Liver (tissue), 9 donors: Measurements from ENCODE around the gene KIF14. TPM values are rescaled to one million over a fixed set of nuclear protein-coding genes. Genes with fewer than 3 reads are reported as not detected.

Experiments used
- DNase-seq: peaks from one replicate; pipeline ENCODE4 v3.0.0-alpha.2; 2017; ENCODE audit warnings: low spot score
- H3K27ac ChIP-seq, 2 donors: one replicate each; pipeline ENCODE4 v1.7.0; 2013; ENCODE audit warnings: inconsistent platforms in 2 of 2, low read length in 2 of 2, control low read depth in 1 of 2, low read depth in 1 of 2, mild to moderate bottlenecking in 1 of 2
- H3K27me3 ChIP-seq, 4 donors: one replicate each; pipeline versions ENCODE4 v1.6.1 to v1.7.0; 2013; ENCODE audit warnings: low read length in 3 of 4, inconsistent platforms in 1 of 4, mild to moderate bottlenecking in 1 of 4, moderate library complexity in 1 of 4; ENCODE audit not compliant: control insufficient read depth in 4 of 4, insufficient read depth in 4 of 4
- H3K36me3 ChIP-seq, 4 donors: one replicate each; pipeline versions ENCODE4 v1.6.1 to v1.7.0; 2013; ENCODE audit warnings: low read length in 3 of 4, mild to moderate bottlenecking in 3 of 4, low read depth in 1 of 4, moderate library complexity in 1 of 4; ENCODE audit not compliant: control insufficient read depth in 4 of 4, insufficient read depth in 3 of 4
- H3K4me1 ChIP-seq, 4 donors: one replicate each; pipeline versions ENCODE4 v1.6.1 to v1.7.0; 2013; ENCODE audit warnings: low read length in 3 of 4, mild to moderate bottlenecking in 3 of 4, moderate library complexity in 1 of 4; ENCODE audit not compliant: control insufficient read depth in 4 of 4, insufficient read depth in 4 of 4
- H3K4me3 ChIP-seq, 3 donors: one replicate each; pipeline versions ENCODE4 v1.6.1 to v1.7.0; 2013; ENCODE audit warnings: low read length in 3 of 3, control low read depth in 1 of 3, low read depth in 1 of 3, mild to moderate bottlenecking in 1 of 3
- H3K9ac ChIP-seq, 2 donors: one replicate each; pipeline ENCODE4 v1.7.0; 2013; ENCODE audit warnings: low read length in 2 of 2, mild to moderate bottlenecking in 2 of 2, moderate library complexity in 2 of 2, control low read depth in 1 of 2, low read depth in 1 of 2
- H3K9me3 ChIP-seq, 4 donors: one replicate each; pipeline versions ENCODE4 v1.6.1 to v1.7.0; 2013; ENCODE audit warnings: low read length in 3 of 4; ENCODE audit not compliant: control insufficient read depth in 4 of 4
- CTCF ChIP-seq: fragments of 150-350 bp; IDR thresholded peaks from 2 replicates; pipeline ENCODE4 v1.5.1; 2017; ENCODE audit warnings: improper control_type of control experiment, low read depth, low read length; ENCODE audit not compliant: missing input control
- EGR1 ChIP-seq, 2 donors: IDR thresholded peaks; 2 replicates each; pipeline ENCODE4 v1.6.1; 2016 to 2018; ENCODE audit warnings: antibody characterized with exemption in 2 of 2, low read depth in 2 of 2
- FOXA1 ChIP-seq: IDR thresholded peaks from 2 replicates; pipeline ENCODE4 v1.6.1; 2016; ENCODE audit warnings: antibody characterized with exemption
- FOXA2 ChIP-seq: IDR thresholded peaks from 2 replicates; pipeline ENCODE4 v1.6.1; 2016; ENCODE audit warnings: antibody characterized with exemption
- GABPA ChIP-seq, 2 donors: IDR thresholded peaks in 1 of 2; conservative IDR thresholded peaks in 1 of 2; 2 replicates each; pipeline ENCODE4 v1.6.1; 2016; ENCODE audit warnings: antibody characterized with exemption in 2 of 2, mild to moderate bottlenecking in 1 of 2, moderate library complexity in 1 of 2
- HNF4A ChIP-seq, 2 donors: conservative IDR thresholded peaks; 2 replicates each; pipeline ENCODE4 v1.6.1; 2016; ENCODE audit warnings: antibody characterized with exemption in 2 of 2, mild to moderate bottlenecking in 2 of 2
- HNF4G ChIP-seq: IDR thresholded peaks from 2 replicates; pipeline ENCODE4 v1.6.1; 2016; ENCODE audit warnings: antibody characterized with exemption
- JUND ChIP-seq, 2 donors: IDR thresholded peaks; 2 replicates each; pipeline ENCODE4 v1.6.1; 2016; ENCODE audit warnings: antibody characterized with exemption in 2 of 2
- NR2F2 ChIP-seq: IDR thresholded peaks from 2 replicates; pipeline ENCODE4 v1.6.1; 2016; ENCODE audit warnings: antibody characterized with exemption
- RAD21 ChIP-seq, 2 donors: IDR thresholded peaks; 2 replicates each; pipeline ENCODE4 v1.6.1; 2016; ENCODE audit warnings: antibody characterized with exemption in 2 of 2, mild to moderate bottlenecking in 2 of 2
- RXRA ChIP-seq, 2 donors: IDR thresholded peaks; 2 replicates each; pipeline ENCODE4 v1.6.1; 2017 to 2018; ENCODE audit warnings: antibody characterized with exemption in 2 of 2, mild to moderate bottlenecking in 1 of 2
- SP1 ChIP-seq: IDR thresholded peaks from 2 replicates; pipeline ENCODE4 v1.6.1; 2018; ENCODE audit warnings: antibody characterized with exemption, mild to moderate bottlenecking
- TAF1 ChIP-seq: conservative IDR thresholded peaks from 2 replicates; pipeline ENCODE4 v1.6.1; 2016; ENCODE audit warnings: antibody characterized with exemption, mild to moderate bottlenecking
- YY1 ChIP-seq: IDR thresholded peaks from 2 replicates; pipeline ENCODE4 v1.6.1; 2016; ENCODE audit warnings: antibody characterized with exemption, mild to moderate bottlenecking
- WGBS: extraction: QIAGEN DNeasy Blood & Tissue Kit; methylation state at CpG from one replicate; pipeline ENCODE4 v1.1.7; 2013; 5-methylcytosine and 5-hydroxymethylcytosine counted together
- polyA plus RNA-seq, 2 donors: library from polyadenylated mRNA; stranded (reverse) in 1 of 2; unstranded in 1 of 2; fragments of 200-250 nt in 1 of 2; fragments of >200 nt in 1 of 2; fragmentation: Nextera tagmentation in 1 of 2; extraction: Ambion mirVana in 1 of 2; gene quantifications; one replicate each; pipeline versions ENCODE4 v1.2.1 to v1.2.3, GENCODE V29; 2013 to 2015
- total RNA-seq, 2 donors: library from RNA; depleted of rRNA; stranded (reverse); fragments of >200 nt; gene quantifications; one replicate each; pipeline ENCODE4 v1.2.3, GENCODE V29; 2014
- TF ChIP-seq, protein P1 (sequence below): IDR thresholded peaks from 2 replicates; pipeline ENCODE4 v1.6.1; 2016; ENCODE audit warnings: antibody characterized with exemption, mild to moderate bottlenecking
- TF ChIP-seq, protein P2 (sequence below): IDR thresholded peaks from 2 replicates; pipeline ENCODE4 v1.6.1; 2016; ENCODE audit warnings: antibody characterized with exemption
- TF ChIP-seq, protein P3 (sequence below): IDR thresholded peaks from 2 replicates; pipeline ENCODE4 v1.6.1; 2016; ENCODE audit warnings: antibody characterized with exemption
- TF ChIP-seq, protein P4 (sequence below): IDR thresholded peaks from 2 replicates; pipeline ENCODE4 v1.6.1; 2016; ENCODE audit warnings: antibody characterized with exemption
- donor health status: healthy.
- donor health status: healthy.
- donor health status: healthy.
- donor health status: healthy.
- donor health status: healthy.

Gene KIF14
- total and polyA plus RNA-seq, 4 donors, result 0.13 to 8.8 (median 0.22) TPM

DNA sequence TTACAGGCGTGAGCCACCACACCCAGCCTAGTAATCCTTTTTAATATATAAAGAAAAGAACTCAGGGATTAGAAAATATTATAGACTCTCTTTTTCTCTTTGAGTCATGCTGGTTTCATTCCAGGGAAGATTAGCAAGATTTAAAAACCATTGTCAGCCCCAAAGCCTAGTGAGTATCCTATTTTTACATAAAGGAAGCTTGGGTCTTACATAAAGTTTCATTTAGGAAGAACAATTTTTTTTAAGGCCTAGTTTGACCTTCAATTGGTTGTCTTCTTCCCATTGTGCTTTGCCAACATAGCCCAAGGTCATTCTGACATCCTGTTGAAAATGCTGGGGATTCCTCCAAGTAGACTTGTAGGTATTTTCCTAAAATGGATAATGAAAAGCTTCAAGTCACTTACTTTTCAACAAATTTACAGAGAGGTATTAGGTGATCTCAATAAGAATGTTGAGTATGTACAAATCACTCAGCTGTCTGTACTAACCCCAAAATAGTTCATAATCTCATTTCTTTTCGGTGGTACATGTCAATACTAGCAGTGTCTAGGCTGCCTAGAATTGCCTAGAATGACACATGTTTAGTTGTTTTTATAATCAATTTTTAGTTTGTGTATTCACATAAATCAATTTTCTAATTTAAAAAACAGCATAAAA is 4.3 kb upstream of the KIF14 start (continued):
- TF ChIP-seq TAF1, result no peak

GRCh38 chr1:200619894-200620272 is 668 bp downstream of the KIF14 start:
- no peaks in the 10 kb centered on the region for H3K9me3 ChIP-seq

GRCh38 chr1:200610846-200611245 is 9.7 kb downstream of the KIF14 start:
- Histone ChIP-seq H3K9me3 (no peaks in the 10 kb centered on the region), H3K36me3 (no peaks in the 10 kb centered on the region), H3K27ac (no peak overlapping the region), H3K4me1 (no peaks in the 10 kb centered on the region), H3K9ac (no peak overlapping the region), H3K27me3 (no peaks in the 10 kb centered on the region), H3K4me3 (no peak overlapping the region)
- WGBS, result 75% methylated on average over 2 of the region's 2 CpGs
- no peak for DNase-seq
- no peak for TF ChIP-seq CTCF
- TF ChIP-seq SP1, result no peak
- TF ChIP-seq TAF1, result no peak
- no peak for TF ChIP-seq NR2F2
- TF ChIP-seq JUND (IDR thresholded peaks at IDR 0.05), result no peak
- no peak for TF ChIP-seq FOXA2
- TF ChIP-seq, protein P1, sequence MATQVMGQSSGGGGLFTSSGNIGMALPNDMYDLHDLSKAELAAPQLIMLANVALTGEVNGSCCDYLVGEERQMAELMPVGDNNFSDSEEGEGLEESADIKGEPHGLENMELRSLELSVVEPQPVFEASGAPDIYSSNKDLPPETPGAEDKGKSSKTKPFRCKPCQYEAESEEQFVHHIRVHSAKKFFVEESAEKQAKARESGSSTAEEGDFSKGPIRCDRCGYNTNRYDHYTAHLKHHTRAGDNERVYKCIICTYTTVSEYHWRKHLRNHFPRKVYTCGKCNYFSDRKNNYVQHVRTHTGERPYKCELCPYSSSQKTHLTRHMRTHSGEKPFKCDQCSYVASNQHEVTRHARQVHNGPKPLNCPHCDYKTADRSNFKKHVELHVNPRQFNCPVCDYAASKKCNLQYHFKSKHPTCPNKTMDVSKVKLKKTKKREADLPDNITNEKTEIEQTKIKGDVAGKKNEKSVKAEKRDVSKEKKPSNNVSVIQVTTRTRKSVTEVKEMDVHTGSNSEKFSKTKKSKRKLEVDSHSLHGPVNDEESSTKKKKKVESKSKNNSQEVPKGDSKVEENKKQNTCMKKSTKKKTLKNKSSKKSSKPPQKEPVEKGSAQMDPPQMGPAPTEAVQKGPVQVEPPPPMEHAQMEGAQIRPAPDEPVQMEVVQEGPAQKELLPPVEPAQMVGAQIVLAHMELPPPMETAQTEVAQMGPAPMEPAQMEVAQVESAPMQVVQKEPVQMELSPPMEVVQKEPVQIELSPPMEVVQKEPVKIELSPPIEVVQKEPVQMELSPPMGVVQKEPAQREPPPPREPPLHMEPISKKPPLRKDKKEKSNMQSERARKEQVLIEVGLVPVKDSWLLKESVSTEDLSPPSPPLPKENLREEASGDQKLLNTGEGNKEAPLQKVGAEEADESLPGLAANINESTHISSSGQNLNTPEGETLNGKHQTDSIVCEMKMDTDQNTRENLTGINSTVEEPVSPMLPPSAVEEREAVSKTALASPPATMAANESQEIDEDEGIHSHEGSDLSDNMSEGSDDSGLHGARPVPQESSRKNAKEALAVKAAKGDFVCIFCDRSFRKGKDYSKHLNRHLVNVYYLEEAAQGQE, result no peak
- no peak for TF ChIP-seq GABPA (IDR thresholded peaks at IDR 0.05 in 1 of 2, conservative IDR thresholded peaks at IDR 0.05 in 1 of 2)
- TF ChIP-seq FOXA1, result no peak
- TF ChIP-seq, protein P2, sequence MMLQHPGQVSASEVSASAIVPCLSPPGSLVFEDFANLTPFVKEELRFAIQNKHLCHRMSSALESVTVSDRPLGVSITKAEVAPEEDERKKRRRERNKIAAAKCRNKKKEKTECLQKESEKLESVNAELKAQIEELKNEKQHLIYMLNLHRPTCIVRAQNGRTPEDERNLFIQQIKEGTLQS, result no peak
- TF ChIP-seq, protein P3, sequence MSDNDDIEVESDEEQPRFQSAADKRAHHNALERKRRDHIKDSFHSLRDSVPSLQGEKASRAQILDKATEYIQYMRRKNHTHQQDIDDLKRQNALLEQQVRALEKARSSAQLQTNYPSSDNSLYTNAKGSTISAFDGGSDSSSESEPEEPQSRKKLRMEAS, result no peak
- TF ChIP-seq HNF4A (conservative IDR thresholded peaks at IDR 0.05), result no peak
- TF ChIP-seq YY1, result no peak
- no peak for TF ChIP-seq EGR1 (IDR thresholded peaks at IDR 0.05; ENCODE audit: low read depth in 2 of 2)
- no peak for TF ChIP-seq HNF4G
- no peak for TF ChIP-seq RAD21 (IDR thresholded peaks at IDR 0.05)
- TF ChIP-seq RXRA (IDR thresholded peaks at IDR 0.05), result no peak
- TF ChIP-seq, protein P4, sequence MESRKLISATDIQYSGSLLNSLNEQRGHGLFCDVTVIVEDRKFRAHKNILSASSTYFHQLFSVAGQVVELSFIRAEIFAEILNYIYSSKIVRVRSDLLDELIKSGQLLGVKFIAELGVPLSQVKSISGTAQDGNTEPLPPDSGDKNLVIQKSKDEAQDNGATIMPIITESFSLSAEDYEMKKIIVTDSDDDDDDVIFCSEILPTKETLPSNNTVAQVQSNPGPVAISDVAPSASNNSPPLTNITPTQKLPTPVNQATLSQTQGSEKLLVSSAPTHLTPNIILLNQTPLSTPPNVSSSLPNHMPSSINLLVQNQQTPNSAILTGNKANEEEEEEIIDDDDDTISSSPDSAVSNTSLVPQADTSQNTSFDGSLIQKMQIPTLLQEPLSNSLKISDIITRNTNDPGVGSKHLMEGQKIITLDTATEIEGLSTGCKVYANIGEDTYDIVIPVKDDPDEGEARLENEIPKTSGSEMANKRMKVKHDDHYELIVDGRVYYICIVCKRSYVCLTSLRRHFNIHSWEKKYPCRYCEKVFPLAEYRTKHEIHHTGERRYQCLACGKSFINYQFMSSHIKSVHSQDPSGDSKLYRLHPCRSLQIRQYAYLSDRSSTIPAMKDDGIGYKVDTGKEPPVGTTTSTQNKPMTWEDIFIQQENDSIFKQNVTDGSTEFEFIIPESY, result no peak

More at GRCh38 chr1:200619894-200620272, 668 bp downstream of the KIF14 start:
- WGBS, result 8% methylated on average over 6 of the region's 6 CpGs
- peak overlapping the region in 1 of 2 donors; percentile 23 for H3K9ac ChIP-seq
- TF ChIP-seq SP1, result no peak
- TF ChIP-seq FOXA1, result no peak
- no peak for TF ChIP-seq GABPA (IDR thresholded peaks at IDR 0.05 in 1 of 2, conservative IDR thresholded peaks at IDR 0.05 in 1 of 2)
- no peaks in the 10 kb centered on the region for H3K36me3 ChIP-seq
- peaks cover 1 to 12% (median 8%) of the 10 kb centered on the region in 4 donors for H3K4me1 ChIP-seq
- H3K27ac ChIP-seq, result peak overlapping the region in 1 of 2 donors; percentile 28
- H3K27me3 ChIP-seq, result no peaks in the 10 kb centered on the region
- no peak for DNase-seq
- peak overlapping the region in 2 of 3 donors; percentile 57 to 63 for H3K4me3 ChIP-seq
